Measurements from ENCODE around the gene TNFSF13B.
A peak's percentile ranks its signal among the peaks of the same experiment; 100 is the strongest.

The TNFSF13B gene

DNA sequence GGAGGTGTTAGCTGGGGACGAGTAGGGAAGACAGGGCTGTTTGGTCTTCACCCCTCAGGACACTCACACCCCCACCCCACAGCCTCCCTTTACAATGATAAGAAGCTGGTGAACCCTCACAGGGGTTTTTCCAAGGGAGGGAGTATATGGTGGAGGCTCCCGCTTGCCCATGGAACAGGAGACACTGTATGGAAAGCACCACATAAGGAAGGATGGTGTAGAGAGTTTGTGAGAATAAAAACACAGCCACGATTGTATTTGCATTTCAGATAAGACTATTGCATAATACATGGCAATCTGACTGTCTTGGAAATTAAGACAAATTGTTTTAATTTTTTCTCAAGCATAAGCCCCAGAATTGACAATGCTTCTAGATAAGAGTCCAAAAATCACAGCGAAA, 46.9 kb downstream of the TNFSF13B start:
- TF ChIP-seq, protein P1, sequence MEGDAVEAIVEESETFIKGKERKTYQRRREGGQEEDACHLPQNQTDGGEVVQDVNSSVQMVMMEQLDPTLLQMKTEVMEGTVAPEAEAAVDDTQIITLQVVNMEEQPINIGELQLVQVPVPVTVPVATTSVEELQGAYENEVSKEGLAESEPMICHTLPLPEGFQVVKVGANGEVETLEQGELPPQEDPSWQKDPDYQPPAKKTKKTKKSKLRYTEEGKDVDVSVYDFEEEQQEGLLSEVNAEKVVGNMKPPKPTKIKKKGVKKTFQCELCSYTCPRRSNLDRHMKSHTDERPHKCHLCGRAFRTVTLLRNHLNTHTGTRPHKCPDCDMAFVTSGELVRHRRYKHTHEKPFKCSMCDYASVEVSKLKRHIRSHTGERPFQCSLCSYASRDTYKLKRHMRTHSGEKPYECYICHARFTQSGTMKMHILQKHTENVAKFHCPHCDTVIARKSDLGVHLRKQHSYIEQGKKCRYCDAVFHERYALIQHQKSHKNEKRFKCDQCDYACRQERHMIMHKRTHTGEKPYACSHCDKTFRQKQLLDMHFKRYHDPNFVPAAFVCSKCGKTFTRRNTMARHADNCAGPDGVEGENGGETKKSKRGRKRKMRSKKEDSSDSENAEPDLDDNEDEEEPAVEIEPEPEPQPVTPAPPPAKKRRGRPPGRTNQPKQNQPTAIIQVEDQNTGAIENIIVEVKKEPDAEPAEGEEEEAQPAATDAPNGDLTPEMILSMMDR (IDR thresholded peaks at IDR 0.05; ENCODE audit: insufficient read depth, low read length, poor library complexity, severe bottlenecking): no peak
- no peaks in the 10 kb centered on the region for H3K27me3 ChIP-seq (replicated peaks; ENCODE audit: control insufficient read depth, insufficient read depth, low read length)
- no peak overlapping the region for H3K4me3 ChIP-seq (replicated peaks; ENCODE audit: low read depth, low read length)
- no peaks in the 10 kb centered on the region for H3K36me3 ChIP-seq (ENCODE audit: control insufficient read depth, insufficient read depth, low read length)
- DNase-seq (ENCODE audit: extremely low read depth, insufficient read length): no peak

DNA sequence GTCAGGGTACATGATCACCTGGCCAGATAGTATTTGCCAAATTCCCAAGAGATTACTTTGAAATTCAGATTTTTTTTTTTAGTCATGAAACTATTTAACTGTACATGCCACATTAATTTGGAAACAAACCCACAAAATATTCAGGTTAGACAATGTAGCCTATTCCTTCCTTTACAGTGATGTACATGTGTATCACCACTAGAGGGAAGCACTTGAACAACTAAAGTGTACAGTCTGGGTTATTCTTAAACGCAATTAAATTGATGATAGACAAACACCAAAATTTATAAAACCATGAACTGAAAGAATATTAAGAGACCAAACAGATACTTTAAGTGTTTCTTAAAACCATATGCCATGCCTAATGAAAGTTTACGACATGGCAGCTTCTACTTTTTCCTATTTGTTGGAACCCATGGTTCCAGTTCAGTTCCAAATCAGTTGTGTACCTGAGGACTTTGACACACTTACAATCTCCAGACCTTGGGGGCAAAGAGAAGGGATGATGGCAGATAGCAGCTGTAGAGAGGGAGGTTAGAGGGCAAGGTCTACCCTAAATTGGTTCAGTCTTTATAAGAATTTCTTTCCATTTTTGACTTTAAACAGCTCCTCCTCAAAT, 52.8 kb downstream of the TNFSF13B start:
- no peaks in the 10 kb centered on the region for H3K27me3 ChIP-seq (replicated peaks; ENCODE audit: control insufficient read depth, insufficient read depth, low read length)
- H3K36me3 ChIP-seq (ENCODE audit: control insufficient read depth, insufficient read depth, low read length): no peaks in the 10 kb centered on the region
- H3K4me3 ChIP-seq (replicated peaks; ENCODE audit: low read depth, low read length): no peak overlapping the region
- TF ChIP-seq, protein P1 (IDR thresholded peaks at IDR 0.05; ENCODE audit: insufficient read depth, low read length, poor library complexity, severe bottlenecking): peak; percentile 54
- no peak for DNase-seq (ENCODE audit: extremely low read depth, insufficient read length)

DNA sequence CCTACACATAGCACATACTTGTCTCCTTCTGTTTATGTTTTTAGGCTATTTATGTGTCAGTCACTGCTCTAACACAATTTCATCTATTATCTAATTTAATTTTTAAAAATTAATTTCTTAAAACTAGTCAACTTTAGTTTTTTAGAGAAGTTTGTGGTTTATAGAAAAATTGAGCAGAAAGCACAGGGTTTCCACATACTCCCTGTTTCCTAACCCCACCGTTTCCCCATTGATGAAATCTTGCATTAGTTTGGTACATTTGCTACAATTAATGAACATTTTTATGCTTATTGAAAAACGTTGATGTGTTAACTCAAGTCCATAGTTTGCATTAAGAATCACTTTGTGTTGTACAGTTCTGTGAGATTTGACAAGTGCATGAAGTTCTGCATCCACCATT, 53.5 kb downstream of the TNFSF13B start:
- DNase-seq (ENCODE audit: extremely low read depth, insufficient read length): no peak
- Histone ChIP-seq H3K36me3 (ENCODE audit: control insufficient read depth, insufficient read depth, low read length) (no peaks in the 10 kb centered on the region), H3K4me3 (replicated peaks; ENCODE audit: low read depth, low read length) (no peak overlapping the region), H3K27me3 (replicated peaks; ENCODE audit: control insufficient read depth, insufficient read depth, low read length) (no peaks in the 10 kb centered on the region)
- TF ChIP-seq, protein P1 (IDR thresholded peaks at IDR 0.05; ENCODE audit: insufficient read depth, low read length, poor library complexity, severe bottlenecking): no peak

DNA sequence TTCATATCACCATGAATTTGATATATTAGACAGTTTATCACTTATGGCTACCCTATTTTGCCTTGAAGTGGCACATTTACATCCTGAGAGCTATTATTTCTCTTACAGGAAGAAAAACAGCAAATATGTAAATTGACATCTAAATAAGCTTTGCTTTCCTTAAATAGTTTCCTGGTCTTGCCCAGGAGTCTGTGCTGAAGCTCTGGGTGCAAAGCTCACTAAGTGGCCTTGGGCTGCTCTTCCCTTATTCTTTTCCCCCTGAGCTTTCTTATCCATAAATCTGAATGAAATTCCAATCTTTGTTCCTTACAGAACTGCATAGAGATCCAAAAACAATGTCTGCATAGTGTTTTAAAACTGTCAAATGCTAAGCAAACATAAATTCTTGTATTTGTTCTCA, 56.3 kb downstream of the TNFSF13B start:
- H3K4me3 ChIP-seq (replicated peaks; ENCODE audit: low read depth, low read length): no peak overlapping the region
- H3K36me3 ChIP-seq (ENCODE audit: control insufficient read depth, insufficient read depth, low read length): no peaks in the 10 kb centered on the region
- TF ChIP-seq, protein P1 (IDR thresholded peaks at IDR 0.05; ENCODE audit: insufficient read depth, low read length, poor library complexity, severe bottlenecking): no peak
- H3K27me3 ChIP-seq (replicated peaks; ENCODE audit: control insufficient read depth, insufficient read depth, low read length): no peaks in the 10 kb centered on the region
- DNase-seq (ENCODE audit: extremely low read depth, insufficient read length): no peak

DNA sequence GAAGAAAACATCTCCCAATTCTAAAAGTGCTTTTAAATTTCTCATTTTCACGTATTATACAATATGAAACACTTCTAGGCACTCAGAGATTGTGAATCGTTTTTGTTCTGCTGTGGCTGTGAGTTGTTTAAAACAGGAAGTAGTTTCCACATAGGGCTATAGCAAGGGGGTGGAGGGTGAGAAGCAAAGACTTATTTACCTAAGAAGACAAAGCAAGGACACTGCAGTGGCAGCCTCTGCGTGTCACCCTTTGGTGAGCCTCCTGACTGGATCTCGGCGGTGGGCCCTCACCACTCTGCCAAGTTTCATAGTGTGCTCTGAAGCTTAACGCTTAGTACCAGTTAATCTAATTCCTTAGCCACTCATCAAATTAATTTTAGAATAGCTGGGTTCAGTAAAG, 56.8 kb downstream of the TNFSF13B start:
- TF ChIP-seq, protein P1 (IDR thresholded peaks at IDR 0.05; ENCODE audit: insufficient read depth, low read length, poor library complexity, severe bottlenecking): no peak
- H3K4me3 ChIP-seq (replicated peaks; ENCODE audit: low read depth, low read length): no peak overlapping the region
- no peaks in the 10 kb centered on the region for H3K27me3 ChIP-seq (replicated peaks; ENCODE audit: control insufficient read depth, insufficient read depth, low read length)
- no peaks in the 10 kb centered on the region for H3K36me3 ChIP-seq (ENCODE audit: control insufficient read depth, insufficient read depth, low read length)
- peak; percentile 41 for DNase-seq (ENCODE audit: extremely low read depth, insufficient read length)

DNA sequence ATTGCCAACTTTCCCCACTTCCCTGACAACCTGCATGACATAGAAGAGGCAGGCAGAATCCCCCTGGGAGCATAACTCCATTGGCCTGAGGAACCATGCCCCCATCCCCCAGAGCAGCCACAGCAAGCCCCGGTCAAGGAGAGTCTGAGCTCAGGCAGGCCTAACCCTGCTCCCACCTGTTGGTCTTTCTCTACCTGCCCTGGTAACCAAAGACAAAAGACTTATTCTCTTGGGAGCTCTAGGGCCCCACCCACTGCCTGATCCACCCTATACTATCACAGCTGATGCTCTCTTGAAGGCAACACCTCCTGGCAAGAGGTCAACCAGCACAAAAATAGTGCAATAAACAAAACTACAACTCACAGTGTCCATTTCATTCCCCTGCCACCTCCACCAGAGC, 59.3 kb downstream of the TNFSF13B start:
- H3K4me3 ChIP-seq (replicated peaks; ENCODE audit: low read depth, low read length): no peak overlapping the region
- no peaks in the 10 kb centered on the region for H3K36me3 ChIP-seq (ENCODE audit: control insufficient read depth, insufficient read depth, low read length)
- H3K27me3 ChIP-seq (replicated peaks; ENCODE audit: control insufficient read depth, insufficient read depth, low read length): no peaks in the 10 kb centered on the region
- DNase-seq (ENCODE audit: extremely low read depth, insufficient read length): no peak
- TF ChIP-seq, protein P1 (IDR thresholded peaks at IDR 0.05; ENCODE audit: insufficient read depth, low read length, poor library complexity, severe bottlenecking): no peak
